HepG2 (cell line): Measurements from ENCODE around the gene PDGFA. TPM values are rescaled to one million over a fixed set of nuclear protein-coding genes. Genes with fewer than 3 reads are reported as not detected.

Experiments used
- ATAC-seq: fragments of 200-7000 bp; cut with Tn5 transposase; 3 replicates; pipeline ENCODE4 v1.9.1; 2020; ENCODE audit warnings: mild to moderate bottlenecking, moderate library complexity
- BruUV-seq: library from RNA; stranded (reverse); fragments of 400-500 nt; replicated peaks from 2 replicates; lab custom pipeline; 2021; lab: Mats Ljungman, UMichigan
- CTCF ChIA-PET: fragments of 300-600 bp; formaldehyde crosslinking; extraction: SDS; loops from one replicate; lab custom pipeline; 2021; ENCODE audit warnings: low total read pairs, inconsistent platforms, low intra/inter-chr PET ratio; lab: Yijun Ruan, JAX
- POLR2A ChIA-PET: fragments of 350-600 bp; sonication (Branson Sonifier 250); formaldehyde crosslinking; loops from one replicate; lab custom pipeline; 2020; ENCODE audit warnings: antibody characterized with exemption, inconsistent platforms; lab: Yijun Ruan, JAX
- DNase-seq: peaks from one replicate; pipeline ENCODE4 v3.0.0-alpha.2; 2015; ENCODE audit warnings: low spot score
- FAIRE-seq: peaks from 3 replicates; lab custom pipeline; 2011; peaks lifted over from hg19 to GRCh38; lab: Jason Lieb, UNC
- H2AFZ ChIP-seq: one replicate; pipeline ENCODE4 v1.6.1; 2011; ENCODE audit warnings: low read length, inconsistent platforms
- H3K27ac ChIP-seq: fragments of 300-600 bp; 3 replicates; pipeline ENCODE4 v1.8.0; 2011; ENCODE audit warnings: mixed run types, mild to moderate bottlenecking, mixed read lengths, low read length, inconsistent platforms; ENCODE audit not compliant: insufficient read depth; ENCODE audit errors: extremely low read length
- H3K27me3 ChIP-seq, 2 experiments: fragments of 200-600 bp in 1 of 2; 2 replicates in 1 of 2; 3 replicates in 1 of 2; pipeline versions ENCODE4 v1.6.0 to v1.8.0; 2011; ENCODE audit warnings: low read length in 2 of 2, mild to moderate bottlenecking in 2 of 2, moderate library complexity in 2 of 2, inconsistent platforms in 1 of 2; ENCODE audit not compliant: insufficient read depth in 2 of 2, control insufficient read depth in 1 of 2
- H3K36me3 ChIP-seq, 2 experiments: fragments of 200-600 bp in 1 of 2; replicated peaks in 1 of 2; 2 replicates in 1 of 2; 3 replicates in 1 of 2; pipeline versions ENCODE4 v1.5.1 to v1.8.0; 2011; ENCODE audit warnings: low read length in 2 of 2, inconsistent platforms in 1 of 2; ENCODE audit not compliant: insufficient read depth in 2 of 2, control insufficient read depth in 1 of 2
- H3K4me1 ChIP-seq: 2 replicates; pipeline ENCODE4 v1.5.1; 2012; ENCODE audit warnings: low read length, inconsistent platforms; ENCODE audit not compliant: insufficient read depth
- H3K4me2 ChIP-seq: 2 replicates; pipeline ENCODE4 v1.6.0; 2011; ENCODE audit warnings: low read depth, low read length, inconsistent platforms
- H3K4me3 ChIP-seq, 3 experiments: fragments of 200-600 bp in 1 of 3; sonication (generic), shearing (Covaris generic) in 1 of 3; replicated peaks in 1 of 3; 2 replicates each; pipeline ENCODE4 v1.5.1; 2011 to 2016; ENCODE audit warnings: low read length in 3 of 3, inconsistent platforms in 2 of 3, low read depth in 2 of 3, mild to moderate bottlenecking in 2 of 3, control low read depth in 1 of 3, mixed read lengths in 1 of 3; ENCODE audit not compliant: insufficient read depth in 1 of 3
- H3K79me2 ChIP-seq: one replicate; pipeline ENCODE4 v1.6.1; 2011; ENCODE audit warnings: low read length, inconsistent platforms; ENCODE audit not compliant: insufficient read depth
- H3K9ac ChIP-seq: 2 replicates; pipeline ENCODE4 v1.6.0; 2011; ENCODE audit warnings: mild to moderate bottlenecking, low read depth, low read length, inconsistent platforms; ENCODE audit not compliant: insufficient read depth
- H3K9me3 ChIP-seq: 2 replicates; pipeline ENCODE4 v1.5.1; 2012; ENCODE audit warnings: mild to moderate bottlenecking, low read length
- H4K20me1 ChIP-seq: 2 replicates; pipeline ENCODE4 v1.6.0; 2011; ENCODE audit warnings: inconsistent platforms, mild to moderate bottlenecking, low read length, moderate library complexity; ENCODE audit not compliant: insufficient read depth
- KDM2A ChIP-seq: sonication (generic); formaldehyde crosslinking; IDR thresholded peaks from 2 replicates; pipeline ENCODE4 v1.4.0; 2020; ENCODE audit warnings: low read depth, missing genetic modification reagents, borderline replicate concordance
- KDM5B ChIP-seq: sonication (generic); formaldehyde crosslinking; IDR thresholded peaks from 2 replicates; pipeline ENCODE4 v1.4.0; 2020; ENCODE audit warnings: missing genetic modification reagents, mild to moderate bottlenecking, borderline replicate concordance
- NFIC ChIP-seq: IDR thresholded peaks from 2 replicates; pipeline ENCODE4 v1.6.1; 2012; ENCODE audit warnings: mild to moderate bottlenecking, low read length, inconsistent platforms
- PLRG1 ChIP-seq: fragments of 450-650 bp; conservative IDR thresholded peaks from 2 replicates; pipeline ENCODE4 v1.6.1; 2016
- RBM39 ChIP-seq: fragments of 200-400 bp; formaldehyde crosslinking; IDR thresholded peaks from one replicate; pipeline ENCODE4 v1.6.1; 2018; ENCODE audit warnings: antibody characterized with exemption, mild to moderate bottlenecking, low read depth, low read length; ENCODE audit not compliant: poor library complexity, severe bottlenecking
- TMF1 ChIP-seq: sonication (generic); formaldehyde crosslinking; IDR thresholded peaks from 2 replicates; pipeline ENCODE4 v1.8.1; 2022; ENCODE audit warnings: low read depth, missing genetic modification reagents
- TSC22D2 ChIP-seq: sonication (generic); formaldehyde crosslinking; IDR thresholded peaks from 2 replicates; pipeline ENCODE4 v1.5.1; 2020; ENCODE audit warnings: missing genetic modification reagents, mild to moderate bottlenecking, borderline replicate concordance
- ZNF678 ChIP-seq: sonication (generic); formaldehyde crosslinking; IDR thresholded peaks from 2 replicates; pipeline ENCODE4 v1.4.0; 2020; ENCODE audit warnings: mild to moderate bottlenecking, missing genetic modification reagents
- WGBS: methylation state at CpG from one replicate; pipeline ENCODE4 v1.1.6; 2017; ENCODE audit warnings: low lambda C conversion rate; 5-methylcytosine and 5-hydroxymethylcytosine counted together
- in situ Hi-C: cut with HindIII; loops from 2 replicates; pipeline ENCODE4 v1.10.0; 2017; ENCODE audit warnings: low pct_unique_long_range_greater_than_20kb; ENCODE audit not compliant: extremely low pct_ligation_motif_present
- intact Hi-C: fragments of 100-400 bp; cut with micrococcal nuclease; formaldehyde crosslinking; loops from one replicate; pipeline ENCODE4 v1.10.0; 2022; ENCODE audit not compliant: unreplicated experiment
- polyA plus RNA-seq, 8 experiments: library from polyadenylated mRNA; depleted of rRNA in 3 of 8; stranded (reverse) in 7 of 8; unstranded in 1 of 8; fragments of >200 nt; fragmentation: Illumina TruSeq in 4 of 8; extraction: Trizol in 4 of 8; gene quantifications; 2 replicates each; pipeline versions ENCODE4 v1.2.1 to v1.2.3, GENCODE V29; 2011 to 2016; ENCODE audit warnings: low read depth in 4 of 8, missing spikeins in 1 of 8, mixed read lengths in 1 of 8; ENCODE audit not compliant: insufficient read depth in 1 of 8
- total RNA-seq, 5 experiments: library from RNA; depleted of rRNA; stranded (reverse); fragments of >200 nt; fragmentation: Illumina TruSeq; extraction: Trizol; gene quantifications; 2 replicates each; pipeline ENCODE4 v1.2.3, GENCODE V29; 2016; ENCODE audit warnings: low read depth in 1 of 5
- TF ChIP-seq, protein P1 (sequence below): sonication (generic); formaldehyde crosslinking; IDR thresholded peaks from 2 replicates; pipeline ENCODE4 v1.8.1; 2023; ENCODE audit warnings: missing genetic modification reagents, mild to moderate bottlenecking, borderline replicate concordance
- TF ChIP-seq, protein P2 (sequence below): sonication (generic); formaldehyde crosslinking; IDR thresholded peaks from 2 replicates; pipeline ENCODE4 v1.4.0; 2020; ENCODE audit warnings: missing genetic modification reagents
- TF ChIP-seq, protein P3 (sequence below): sonication (generic); formaldehyde crosslinking; IDR thresholded peaks from 2 replicates; pipeline ENCODE4 v1.4.0; 2020; ENCODE audit warnings: missing genetic modification reagents; ENCODE audit errors: not compliant biosample characterization

PDGFA gene
- total and polyA plus RNA-seq, 2 of the 13 experiments (the other 11 are each of a cell fraction or from before 2014, with no cell fraction given): 1.5 to 3.4 TPM

DNA sequence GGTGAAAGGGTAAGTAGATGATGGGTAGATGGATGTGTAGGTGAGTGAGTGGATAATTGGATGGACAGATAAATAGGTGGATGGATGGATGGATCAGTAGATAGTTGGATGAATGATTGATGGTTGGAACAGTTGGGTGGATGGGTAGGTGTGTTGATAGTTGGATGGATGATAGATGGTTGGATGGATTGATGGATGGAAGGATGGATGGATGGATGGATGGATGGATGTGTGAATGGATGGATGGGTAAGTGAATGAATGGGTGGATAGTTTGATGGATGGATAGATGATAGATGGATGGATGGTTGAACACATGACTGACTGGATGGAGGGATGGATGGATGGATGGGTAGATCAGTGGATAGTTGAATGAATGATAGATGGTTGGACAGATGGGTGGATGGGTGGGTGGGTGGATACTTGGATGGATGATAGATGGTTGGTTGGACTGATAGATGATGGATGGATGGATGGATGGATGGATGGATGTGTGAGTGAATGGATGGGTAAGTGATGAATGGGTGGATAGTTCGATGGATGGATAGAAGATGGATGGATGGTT, 37.0 kb downstream of the PDGFA start:
- Histone ChIP-seq H3K4me1 (peaks cover 63% of the 10 kb centered on the region), H3K36me3 (no peaks in the 10 kb centered on the region), H2AFZ (no peak overlapping the region), H3K27ac (no peak overlapping the region), H3K27me3 (peaks cover 8 to 23% of the 10 kb centered on the region in 2 experiments), H3K9me3 (no peaks in the 10 kb centered on the region), H3K4me3 (no peak overlapping the region), H3K79me2 (no peaks in the 10 kb centered on the region), H3K4me2 (no peak overlapping the region), H4K20me1 (no peaks in the 10 kb centered on the region), H3K9ac (no peak overlapping the region)
- ChIA-PET CTCF (no interaction called here), POLR2A (no interaction called here)
- 100% methylated on average over 1 of the region's 1 CpG for WGBS
- no peak for ATAC-seq
- intact Hi-C loops: loop anchor here (10.0 kb wide), 1 partner anchor 48 kb away; no protein-coding TSS in a partner anchor
- no peak for FAIRE-seq
- in situ Hi-C loops: no loop called here
- TF ChIP-seq PLRG1: 0 out of 2 replicates have a peak, but pooled peaks have one; percentile 4
- TF ChIP-seq, protein P1, sequence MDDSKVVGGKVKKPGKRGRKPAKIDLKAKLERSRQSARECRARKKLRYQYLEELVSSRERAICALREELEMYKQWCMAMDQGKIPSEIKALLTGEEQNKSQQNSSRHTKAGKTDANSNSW (CRISPR knock-in tag): no peak
- BruUV-seq: no TSS peak
- no peak for DNase-seq

DNA sequence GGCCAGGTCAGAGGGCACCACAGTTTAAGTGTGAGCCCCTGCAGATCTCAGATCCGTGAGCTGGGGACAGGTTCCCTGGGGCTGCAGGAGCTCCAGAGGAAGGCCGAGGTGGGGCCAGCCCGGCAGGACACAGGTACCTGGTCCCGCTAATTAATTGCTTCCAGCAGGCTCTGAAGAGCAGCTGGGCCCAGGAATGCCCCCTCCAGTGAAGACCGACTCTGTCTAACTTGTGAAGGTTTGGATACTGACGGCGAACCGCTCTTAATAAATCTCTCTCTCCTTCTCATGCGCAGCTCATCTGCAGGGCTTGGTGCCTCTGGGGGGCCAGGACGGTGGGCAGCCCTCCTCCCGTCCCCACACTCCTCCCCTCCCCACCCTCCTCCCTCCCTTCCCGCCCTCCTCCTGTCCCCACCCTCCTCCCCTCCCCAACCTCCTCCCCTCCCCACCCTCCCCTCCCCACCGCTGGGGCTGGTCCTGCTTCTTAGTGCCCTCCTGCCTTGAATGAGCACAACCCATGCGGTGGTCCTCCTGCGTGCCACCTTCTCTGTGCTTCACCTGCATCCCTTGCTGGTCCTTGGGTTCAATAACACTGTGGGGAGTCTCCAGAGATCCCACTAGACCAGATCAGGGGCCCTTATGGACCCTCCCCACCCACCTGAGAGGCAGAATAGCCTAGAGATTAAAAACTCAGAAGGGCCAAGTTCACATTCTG, 38.3 kb downstream of the PDGFA start:
- Histone ChIP-seq H3K4me1 (peaks cover 52% of the 10 kb centered on the region), H2AFZ (no peak overlapping the region), H4K20me1 (no peaks in the 10 kb centered on the region), H3K4me2 (peak overlapping the region; percentile 67), H3K4me3 (peak overlapping the region in 1 of 3 experiments; percentile 65; a peak in 1 of 6 replicates)
- ChIA-PET CTCF (no interaction called here), POLR2A (interaction anchor here (1.2 kb wide), 1 partner anchor 9 kb away, joined by 6 read pairs; no protein-coding TSS in a partner anchor)
- ATAC-seq: no peak
- no TSS peak for BruUV-seq
- TF ChIP-seq, protein P2, sequence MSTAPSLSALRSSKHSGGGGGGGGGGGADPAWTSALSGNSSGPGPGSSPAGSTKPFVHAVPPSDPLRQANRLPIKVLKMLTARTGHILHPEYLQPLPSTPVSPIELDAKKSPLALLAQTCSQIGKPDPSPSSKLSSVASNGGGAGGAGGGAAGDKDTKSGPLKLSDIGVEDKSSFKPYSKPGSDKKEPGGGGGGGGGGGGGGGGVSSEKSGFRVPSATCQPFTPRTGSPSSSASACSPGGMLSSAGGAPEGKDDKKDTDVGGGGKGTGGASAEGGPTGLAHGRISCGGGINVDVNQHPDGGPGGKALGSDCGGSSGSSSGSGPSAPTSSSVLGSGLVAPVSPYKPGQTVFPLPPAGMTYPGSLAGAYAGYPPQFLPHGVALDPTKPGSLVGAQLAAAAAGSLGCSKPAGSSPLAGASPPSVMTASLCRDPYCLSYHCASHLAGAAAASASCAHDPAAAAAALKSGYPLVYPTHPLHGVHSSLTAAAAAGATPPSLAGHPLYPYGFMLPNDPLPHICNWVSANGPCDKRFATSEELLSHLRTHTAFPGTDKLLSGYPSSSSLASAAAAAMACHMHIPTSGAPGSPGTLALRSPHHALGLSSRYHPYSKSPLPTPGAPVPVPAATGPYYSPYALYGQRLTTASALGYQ (CRISPR knock-in tag): no peak
- TF ChIP-seq NFIC (no peak), TMF1 (CRISPR knock-in tag) (no peak), KDM2A (CRISPR knock-in tag) (0 out of 2 replicates have a peak, but pooled peaks have one; percentile 4), TSC22D2 (no peak), KDM5B (no peak), ZNF678 (no peak), RBM39 (no peak)
- TF ChIP-seq, protein P3, sequence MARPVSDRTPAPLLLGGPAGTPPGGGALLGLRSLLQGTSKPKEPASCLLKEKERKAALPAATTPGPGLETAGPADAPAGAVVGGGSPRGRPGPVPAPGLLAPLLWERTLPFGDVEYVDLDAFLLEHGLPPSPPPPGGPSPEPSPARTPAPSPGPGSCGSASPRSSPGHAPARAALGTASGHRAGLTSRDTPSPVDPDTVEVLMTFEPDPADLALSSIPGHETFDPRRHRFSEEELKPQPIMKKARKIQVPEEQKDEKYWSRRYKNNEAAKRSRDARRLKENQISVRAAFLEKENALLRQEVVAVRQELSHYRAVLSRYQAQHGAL (CRISPR knock-in tag): no peak
- TF ChIP-seq, all 625 proteins: peak for 1
- WGBS: 45% methylated on average over 8 of the region's 15 CpGs
- Histone ChIP-seq H3K9ac (0 out of 2 replicates have a peak overlapping the region, but pooled peaks have one; percentile 39), H3K27ac (no peak overlapping the region), H3K9me3 (no peaks in the 10 kb centered on the region), H3K79me2 (no peaks in the 10 kb centered on the region), H3K27me3 (peaks cover 9 to 23% of the 10 kb centered on the region in 2 experiments), H3K36me3 (no peaks in the 10 kb centered on the region)
- in situ Hi-C loops: no loop called here
- intact Hi-C loops: loop anchor here (10.0 kb wide), 1 partner anchor 47 kb away; no protein-coding TSS in a partner anchor
- FAIRE-seq: no peak
- DNase-seq: no peak
